GM10248 (cell line): Measurements from ENCODE around the gene KRTAP10-6.
"Not testable (repeated sequence)": the region's sequence is repeated elsewhere in the genome, so short reads cannot be mapped to it uniquely, and the experiment has no call there.

Experiments
- CTCF ChIA-PET: fragments of 300-600 bp; sonication (Branson Sonifier 250); formaldehyde crosslinking; extraction: SDS; loops from one replicate; lab custom pipeline; 2021; ENCODE audit warnings: antibody characterized with exemption; lab: Yijun Ruan, JAX
- POLR2A ChIA-PET: fragments of 350-650 bp; sonication (Branson Sonifier 250); formaldehyde crosslinking; extraction: SDS; loops from one replicate; lab custom pipeline; 2020; ENCODE audit warnings: antibody characterized with exemption; lab: Yijun Ruan, JAX
- DNase-seq: peaks from one replicate; pipeline ENCODE4 v3.0.0; 2012; ENCODE audit errors: extremely low spot score
- TF ChIP-seq, protein P1 (sequence below): IDR thresholded peaks from 2 replicates; pipeline ENCODE4 v1.5.1; 2012; ENCODE audit warnings: mild to moderate bottlenecking, low read depth; ENCODE audit errors: extremely low read depth, missing control alignments, control extremely low read depth

Gene KRTAP10-6

DNA sequence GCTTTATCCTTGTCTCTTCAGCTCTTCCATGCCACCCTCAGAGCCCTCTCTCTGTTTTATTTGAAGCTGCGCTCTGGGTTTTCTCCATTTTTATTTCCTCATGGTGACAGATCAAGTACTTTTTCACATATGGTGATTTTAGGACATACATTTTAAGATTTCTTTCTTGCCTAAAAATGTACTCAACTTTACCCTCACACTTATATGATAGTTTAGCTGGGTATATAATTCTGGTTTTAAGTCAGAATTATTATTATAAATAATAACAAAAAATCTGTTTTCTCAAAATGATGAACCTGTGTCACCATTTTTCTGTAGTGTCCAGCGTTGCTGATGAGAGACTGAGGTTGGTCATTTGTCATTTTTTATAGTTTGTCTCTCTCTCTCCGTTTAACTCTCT lies 11.1 kb downstream of the KRTAP10-6 start:
- TF ChIP-seq, protein P1, sequence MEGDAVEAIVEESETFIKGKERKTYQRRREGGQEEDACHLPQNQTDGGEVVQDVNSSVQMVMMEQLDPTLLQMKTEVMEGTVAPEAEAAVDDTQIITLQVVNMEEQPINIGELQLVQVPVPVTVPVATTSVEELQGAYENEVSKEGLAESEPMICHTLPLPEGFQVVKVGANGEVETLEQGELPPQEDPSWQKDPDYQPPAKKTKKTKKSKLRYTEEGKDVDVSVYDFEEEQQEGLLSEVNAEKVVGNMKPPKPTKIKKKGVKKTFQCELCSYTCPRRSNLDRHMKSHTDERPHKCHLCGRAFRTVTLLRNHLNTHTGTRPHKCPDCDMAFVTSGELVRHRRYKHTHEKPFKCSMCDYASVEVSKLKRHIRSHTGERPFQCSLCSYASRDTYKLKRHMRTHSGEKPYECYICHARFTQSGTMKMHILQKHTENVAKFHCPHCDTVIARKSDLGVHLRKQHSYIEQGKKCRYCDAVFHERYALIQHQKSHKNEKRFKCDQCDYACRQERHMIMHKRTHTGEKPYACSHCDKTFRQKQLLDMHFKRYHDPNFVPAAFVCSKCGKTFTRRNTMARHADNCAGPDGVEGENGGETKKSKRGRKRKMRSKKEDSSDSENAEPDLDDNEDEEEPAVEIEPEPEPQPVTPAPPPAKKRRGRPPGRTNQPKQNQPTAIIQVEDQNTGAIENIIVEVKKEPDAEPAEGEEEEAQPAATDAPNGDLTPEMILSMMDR: no peak
- ChIA-PET CTCF (no interaction called here), POLR2A (no interaction called here)
- DNase-seq: no peak

DNA sequence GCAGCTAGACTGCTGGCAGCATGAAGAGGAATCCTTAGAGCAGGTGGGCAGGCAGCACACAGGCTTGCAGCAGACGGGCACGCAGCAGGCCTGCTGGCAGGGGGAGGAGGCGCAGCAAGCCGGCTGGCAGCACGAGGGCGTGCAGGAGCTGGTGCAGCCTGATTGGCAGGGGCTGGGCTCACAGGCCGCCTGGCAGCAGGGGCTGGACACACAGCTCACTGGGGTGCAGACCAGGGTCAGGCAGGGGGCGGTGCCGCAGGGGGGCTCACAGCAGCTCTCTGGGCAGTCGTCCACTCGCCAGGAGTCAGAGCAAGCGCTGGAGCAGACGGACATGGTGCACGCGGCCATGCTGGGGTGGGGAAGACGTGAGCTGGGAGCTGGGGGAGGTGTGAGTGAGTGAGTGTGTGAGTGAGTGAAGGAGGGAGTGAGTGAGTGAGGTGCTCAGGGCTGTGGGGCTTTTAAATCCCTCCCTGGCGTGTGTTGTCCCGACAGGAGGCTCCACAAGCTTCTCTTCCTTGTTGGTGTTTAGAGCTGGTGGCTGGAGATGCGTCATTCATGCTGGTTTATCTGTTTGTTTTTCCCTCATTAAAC lies 12.0 kb downstream of the KRTAP10-6 start, which contains the start of gene KRTAP10-5:
Gene KRTAP10-5, minus strand, starts transcription at position 374 of the 591 bp plus-strand sequence. Its CDS starts 26 bp downstream, at position 348.
- CTCF ChIA-PET, POLR2A ChIA-PET, DNase-seq: not testable (repeated sequence)

DNA sequence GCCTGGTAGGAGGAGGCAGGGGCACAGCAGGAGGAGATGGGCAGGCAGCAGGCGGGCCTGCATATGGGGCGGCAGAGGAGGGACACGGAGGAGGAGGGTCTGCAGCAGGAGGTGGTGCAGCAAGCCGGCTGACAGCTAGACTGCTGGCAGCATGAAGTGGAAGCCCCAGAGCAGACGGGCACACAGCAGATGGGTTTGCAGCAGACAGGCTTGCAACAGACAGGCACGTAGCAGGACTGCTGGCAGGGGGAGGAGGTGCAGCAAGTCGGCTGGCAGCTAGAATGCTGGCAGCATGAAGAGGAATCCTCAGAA lies 12.5 kb downstream of the KRTAP10-6 start:
- ChIA-PET POLR2A (no interaction called here), CTCF (no interaction called here)
- DNase-seq: no peak
- TF ChIP-seq, protein P1: no peak

DNA sequence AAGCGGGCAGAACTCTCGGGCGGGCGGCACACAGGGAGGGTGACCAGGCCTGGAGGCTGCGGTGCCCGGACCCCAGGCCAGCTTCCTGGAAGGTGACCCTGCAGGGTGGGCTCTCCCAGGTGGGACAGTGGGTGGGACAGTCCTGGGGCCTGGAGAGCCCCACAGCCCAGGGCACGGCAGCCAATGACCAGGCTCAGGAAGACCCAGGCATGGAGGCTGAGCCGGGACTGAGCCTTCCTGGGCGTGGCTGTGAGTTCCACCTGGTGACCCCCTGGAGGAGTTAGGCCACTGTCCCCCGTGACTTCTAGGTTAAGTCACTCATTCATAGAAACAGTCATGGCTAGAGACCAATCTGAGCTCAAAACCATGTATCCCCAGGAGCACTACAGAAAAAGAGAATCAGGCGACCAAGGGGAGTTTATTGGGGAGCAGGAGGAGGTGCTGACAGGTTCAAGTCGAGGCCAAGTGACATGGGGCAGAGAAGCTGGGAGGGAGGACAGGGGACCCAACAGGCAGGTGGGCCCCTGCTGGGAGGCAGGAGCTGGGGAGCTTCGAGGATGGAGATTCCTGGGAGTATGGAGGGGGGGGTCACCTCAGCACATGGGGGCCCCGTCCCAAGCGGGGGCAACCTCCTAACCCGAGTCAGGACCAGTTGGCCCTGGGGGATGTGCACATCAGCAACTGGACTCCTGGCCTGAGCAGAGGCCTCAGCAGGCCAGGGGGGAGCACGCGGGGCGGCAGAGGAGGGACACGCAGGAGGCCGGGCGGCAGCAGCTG lies 13.1 kb downstream of the KRTAP10-6 start:
- TF ChIP-seq, protein P1: no peak
- CTCF ChIA-PET: no interaction called here
- POLR2A ChIA-PET: no interaction called here
- peak; percentile 10 for DNase-seq

DNA sequence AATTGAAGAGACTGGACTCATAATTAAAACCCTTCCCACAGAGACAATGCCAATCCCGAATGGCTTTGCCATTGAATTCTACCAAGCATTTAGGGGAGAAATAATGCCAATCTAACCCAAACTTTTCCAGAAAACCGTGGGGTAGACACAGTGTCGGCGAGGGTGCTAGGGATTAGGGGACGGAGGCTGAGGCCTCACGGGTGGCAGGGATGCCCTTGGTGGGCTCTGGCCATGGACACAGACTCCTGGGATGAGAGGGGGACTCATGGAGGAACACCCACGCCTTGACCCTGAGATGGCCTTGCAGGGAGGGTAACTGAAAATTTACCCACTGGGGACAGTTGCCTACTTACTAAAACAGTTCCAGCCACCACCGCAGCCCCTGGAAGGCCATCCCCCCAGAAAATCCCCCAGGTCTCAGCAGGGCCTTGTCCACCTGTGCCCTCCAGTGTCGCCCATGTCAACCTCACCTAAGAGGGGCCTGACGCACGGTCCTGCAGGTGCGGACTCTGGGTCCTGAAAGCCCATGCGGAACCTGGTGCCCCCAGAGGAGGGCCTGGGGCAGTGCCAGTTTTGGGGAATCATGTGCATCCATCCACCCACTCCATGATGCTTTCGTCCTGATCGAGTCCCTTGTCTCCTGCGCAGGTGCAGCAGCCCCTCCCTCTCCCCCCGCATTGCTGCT lies 13.8 kb downstream of the KRTAP10-6 start:
- DNase-seq: no peak
- TF ChIP-seq, protein P1: no peak
- POLR2A ChIA-PET: no interaction called here
- CTCF ChIA-PET: no interaction called here

DNA sequence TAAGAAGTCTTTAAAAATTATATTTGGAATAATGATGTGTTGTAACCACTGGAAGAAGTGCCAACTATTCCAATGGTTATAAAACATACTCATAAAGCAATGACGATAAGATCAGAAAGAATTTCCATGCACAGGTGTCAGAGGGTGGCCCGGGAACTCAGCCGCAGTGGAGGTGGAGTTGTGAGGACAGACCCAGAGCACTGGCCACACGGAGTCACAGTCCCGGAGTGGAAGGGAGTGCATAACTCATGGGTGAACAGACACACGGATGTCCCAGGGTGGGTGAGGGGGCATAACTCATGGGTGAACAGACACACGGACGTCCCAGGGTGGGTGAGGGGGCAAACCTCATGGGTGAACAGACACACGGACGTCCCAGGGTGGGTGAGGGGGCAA lies 16.3 kb downstream of the KRTAP10-6 start:
- DNase-seq: no peak
- CTCF ChIA-PET: no interaction called here
- TF ChIP-seq, protein P1: no peak
- POLR2A ChIA-PET: no interaction called here
